ENCODE results near the gene SNUPN. TPM values are rescaled to one million over a fixed set of nuclear protein-coding genes. Genes with fewer than 3 reads are reported as not detected.
A peak's percentile ranks its signal among the peaks of the same experiment; 100 is the strongest.

Gene SNUPN
- total and polyA plus RNA-seq, 10 of the 15 experiments (the other 5 are each of a cell fraction or from before 2014, with no cell fraction given), result 19.0 to 50.3 (median 32.5) TPM

GRCh38 chr15:75578173-75578947 lies 47.2 kb downstream of the SNUPN start (continued):
- TF ChIP-seq SKIL (IDR thresholded peaks at IDR 0.05; ENCODE audit: low read depth, poor library complexity, severe bottlenecking) (no peak), CEBPB (IDR thresholded peaks at IDR 0.05; ENCODE audit: borderline replicate concordance in 1 of 2, low read depth in 2 of 2, low read length in 2 of 2) (no peak), DPF2 (IDR thresholded peaks at IDR 0.05) (0 out of 2 replicates have a peak, but pooled peaks have one; percentile 65), POU2F2 (IDR thresholded peaks at IDR 0.05; ENCODE audit: borderline replicate concordance, low read depth, low read length) (no peak), EED (IDR thresholded peaks at IDR 0.05; ENCODE audit: low read depth) (peak; percentile 53; the same call in 1 of the 2 replicates), NFXL1 (IDR thresholded peaks at IDR 0.05; ENCODE audit: borderline replicate concordance) (no peak), SREBF2 (IDR thresholded peaks at IDR 0.05; ENCODE audit: low read length) (no peak), GABPA (IDR thresholded peaks at IDR 0.05; ENCODE audit: low read depth) (no peak), POLR2A (IDR thresholded peaks at IDR 0.05; ENCODE audit: low read depth, low read length) (0 out of 2 replicates have a peak, but pooled peaks have one; percentile 66), RELB (IDR thresholded peaks at IDR 0.05; ENCODE audit: low read depth) (0 out of 2 replicates have a peak, but pooled peaks have one; percentile 35), RUNX3 (IDR thresholded peaks at IDR 0.05; ENCODE audit: low read length) (0 out of 2 replicates have a peak, but pooled peaks have one; percentile 2)
